Suppressor macrophage (primary cell): ENCODE results near the gene DNAJC10.
A peak's percentile ranks its signal among the peaks of the same experiment; 100 is the strongest.
"Not testable (repeated sequence)": the region's sequence is repeated elsewhere in the genome, so short reads cannot be mapped to it uniquely, and the experiment has no call there.

ENCODE experiments used
- DNase-seq, 4 experiments: peaks; one replicate each; pipeline ENCODE4 v3.0.0-alpha.2; 2020 to 2022
- total RNA-seq, 17 experiments: gene quantifications; one replicate each; lab custom pipeline; 2026; ENCODE audit warnings: mixed read lengths in 6 of 17, inconsistent platforms in 3 of 17; lab: John Stamatoyannopoulos, UW

Gene DNAJC10
- total RNA-seq = 112 to 334 (median 220) reads per million in 17 experiments

DNA sequence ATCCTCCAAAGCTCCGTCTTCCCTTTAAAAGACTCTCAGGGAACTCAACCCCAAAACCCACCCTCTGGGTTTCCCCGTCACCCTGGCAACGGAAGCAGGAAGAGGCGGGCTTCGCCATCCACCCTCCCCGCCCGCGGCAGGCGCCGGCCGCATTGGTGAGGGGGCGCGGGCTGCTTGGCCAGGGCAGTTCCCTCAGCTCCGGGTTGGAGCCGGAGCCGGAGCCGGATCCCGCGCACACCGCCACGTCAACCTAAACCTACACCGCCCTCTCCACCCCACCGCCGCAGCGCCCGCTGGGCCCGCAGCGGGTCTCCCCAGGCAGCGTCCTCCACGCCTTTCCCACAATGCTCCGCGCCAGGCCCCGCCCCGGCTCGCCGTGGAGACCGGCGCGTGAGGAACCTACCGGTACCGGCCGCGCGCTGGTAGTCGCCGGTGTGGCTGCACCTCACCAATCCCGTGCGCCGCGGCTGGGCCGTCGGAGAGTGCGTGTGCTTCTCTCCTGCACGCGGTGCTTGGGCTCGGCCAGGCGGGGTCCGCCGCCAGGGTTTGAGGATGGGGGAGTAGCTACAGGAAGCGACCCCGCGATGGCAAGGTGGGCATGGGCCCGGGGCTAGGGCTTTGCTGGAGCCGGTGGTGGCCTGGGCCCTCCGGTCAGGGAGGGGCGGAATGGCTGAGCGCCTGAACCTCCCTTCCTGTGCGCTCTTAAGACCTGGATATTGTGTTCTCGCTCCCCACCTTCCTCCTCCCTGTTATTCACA is at the start of gene DNAJC10:
Gene DNAJC10, plus strand, starts transcription at position 366 of the 758 bp plus-strand sequence. CDS start 1,830 bp downstream, outside the sequence.
- DNase-seq = peak; percentile 90 to 97 (median 96)

DNA sequence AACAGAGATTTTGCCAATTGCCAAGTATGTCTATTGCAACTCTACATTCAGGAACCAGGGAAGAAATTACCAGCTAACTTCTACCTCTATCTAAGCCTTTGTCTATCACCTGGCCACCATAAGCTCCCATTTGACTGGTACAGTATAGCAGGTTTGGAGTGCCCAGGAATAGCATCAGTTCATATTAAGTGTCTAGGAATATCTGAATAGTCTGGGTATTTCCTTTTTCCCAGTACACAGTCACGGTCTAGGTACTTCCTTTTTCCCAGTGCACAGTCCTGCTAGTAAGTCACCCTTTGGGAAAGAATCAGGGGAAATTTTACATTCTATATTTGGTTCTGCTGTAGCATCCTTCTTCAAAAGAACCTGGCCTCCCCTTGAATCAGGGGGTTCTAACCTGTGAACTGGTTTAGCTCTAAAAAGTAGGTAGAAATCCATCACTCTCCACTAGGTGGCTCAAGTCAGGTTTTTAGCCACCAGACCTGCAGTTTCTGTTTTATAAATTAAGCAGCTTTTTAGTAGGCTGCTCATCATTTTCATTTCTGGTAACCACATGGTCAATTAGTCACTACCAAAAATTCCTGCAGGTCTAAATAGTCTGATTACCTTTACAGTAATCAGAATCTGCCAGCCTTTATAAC is 49.3 kb upstream of the DNAJC10 start:
- DNase-seq = peak; percentile 13 to 57 (median 38)

DNA sequence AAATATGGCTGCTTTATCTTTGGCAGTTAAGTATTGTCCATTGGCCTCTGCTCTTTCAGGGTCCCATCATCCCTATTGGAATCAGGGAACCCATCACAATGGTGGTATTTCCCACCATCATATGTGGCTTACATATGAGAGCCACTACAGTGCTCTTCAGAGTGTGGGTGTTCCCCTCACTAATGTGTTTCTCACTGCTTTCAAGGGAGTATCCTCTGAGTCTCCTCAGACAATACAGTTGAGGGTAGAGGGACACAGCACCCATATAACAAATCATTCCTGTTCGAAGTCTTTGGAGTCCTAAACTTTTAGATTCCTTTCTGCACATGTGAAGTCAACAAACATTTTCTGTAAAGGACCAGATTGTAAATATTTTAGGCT is 48.8 kb upstream of the DNAJC10 start:
- DNase-seq = no peak

DNA sequence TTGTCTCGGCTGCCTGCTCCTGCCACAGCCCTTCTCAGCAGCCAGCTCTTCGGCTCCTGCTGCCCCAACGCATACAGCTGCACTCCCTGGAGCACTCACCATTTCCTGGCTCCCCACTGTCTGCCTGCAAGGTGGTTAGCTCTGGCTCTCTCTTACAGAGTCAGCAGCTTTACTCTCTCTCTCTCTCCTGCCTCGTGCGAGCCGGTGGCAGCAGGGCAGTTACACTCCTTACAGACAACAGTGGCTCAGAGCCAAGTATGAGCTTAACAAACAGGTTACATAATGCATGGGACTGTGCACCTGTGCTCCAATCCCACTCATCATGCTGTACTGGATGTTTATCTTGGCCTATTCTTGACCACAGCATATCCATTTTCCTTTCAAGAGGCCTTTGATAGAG is 47.4 kb upstream of the DNAJC10 start:
- DNase-seq = no peak

DNA sequence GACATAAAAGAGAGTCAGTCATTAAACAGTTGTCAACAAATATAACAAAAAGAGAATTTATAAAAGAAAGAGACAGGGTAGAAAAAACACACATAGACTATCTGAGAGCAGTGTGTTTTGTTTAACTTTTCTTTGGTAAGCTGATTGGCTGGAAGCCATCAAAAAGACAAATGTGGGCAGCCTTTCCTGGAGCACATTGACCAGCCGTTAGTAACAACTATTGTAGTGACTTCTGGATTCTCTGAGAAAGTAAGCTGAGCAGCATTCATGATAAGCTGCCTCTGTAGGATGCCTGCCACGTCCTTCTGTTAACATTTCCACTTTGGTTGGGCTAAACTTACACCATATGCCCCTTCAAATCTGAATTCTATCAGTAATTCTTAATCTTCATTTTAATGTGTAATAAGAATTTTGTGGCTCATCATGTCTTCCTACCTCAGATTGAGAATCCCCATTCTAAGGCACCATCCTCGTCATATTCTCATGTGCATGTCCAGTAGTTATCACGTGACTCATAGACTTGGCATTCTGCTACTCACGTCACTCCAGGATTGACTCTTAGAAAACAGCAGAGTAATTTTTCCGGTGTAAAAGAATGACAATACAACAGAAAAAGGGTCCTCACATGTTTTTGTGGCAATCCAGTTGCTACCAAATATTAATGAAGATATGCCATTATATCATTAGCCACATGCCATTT is 43.4 kb upstream of the DNAJC10 start:
- no peak for DNase-seq

GRCh38 chr2:182680837-182681236 is 35.2 kb upstream of the DNAJC10 start:
- no peak for DNase-seq

DNA sequence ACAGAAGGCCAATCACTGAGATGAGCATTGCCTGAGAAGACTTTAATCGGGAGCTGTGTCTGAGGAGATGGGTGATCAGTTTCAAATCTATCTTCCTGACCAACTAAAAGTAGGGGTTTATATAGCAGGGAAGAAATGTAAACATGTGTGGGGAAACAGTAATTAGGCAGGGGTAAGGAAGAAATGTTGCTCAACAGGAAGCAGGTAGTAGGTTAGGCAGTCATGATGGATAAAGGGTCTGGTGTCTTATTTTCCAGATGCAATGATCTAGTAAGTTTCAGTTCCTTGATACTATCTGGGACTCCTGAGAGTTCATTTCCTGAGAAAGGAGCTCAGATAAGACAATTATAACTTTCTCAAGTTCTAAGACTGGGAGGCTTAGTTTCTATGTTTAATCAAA is 33.8 kb upstream of the DNAJC10 start:
- DNase-seq = peak in 2 of 4 experiments; percentile 2 to 11

- DNase-seq = no peak
Measured at GRCh38 chr2:182685559-182685958, 30.5 kb upstream of the DNAJC10 start.

DNA sequence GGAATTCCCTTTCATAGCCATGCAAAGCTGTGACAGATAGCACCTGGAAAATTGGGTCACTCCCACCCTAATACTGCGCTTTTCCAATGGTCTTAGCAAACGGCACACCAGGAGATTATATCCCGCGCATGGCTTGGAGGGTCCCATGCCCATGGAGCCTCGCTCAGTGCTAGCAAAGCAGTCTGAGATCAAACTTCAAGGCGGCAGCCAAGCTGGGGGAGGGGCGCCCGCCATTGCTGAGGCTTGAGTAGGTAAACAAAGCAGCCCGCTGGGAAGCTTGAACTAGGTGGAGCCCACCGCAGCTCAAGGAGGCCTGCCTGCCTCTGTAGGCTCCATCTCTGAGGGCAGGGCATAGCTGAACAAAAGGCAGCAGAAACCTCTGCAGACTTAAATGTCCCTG is 29.3 kb upstream of the DNAJC10 start:
- not testable (repeated sequence) for DNase-seq

DNA sequence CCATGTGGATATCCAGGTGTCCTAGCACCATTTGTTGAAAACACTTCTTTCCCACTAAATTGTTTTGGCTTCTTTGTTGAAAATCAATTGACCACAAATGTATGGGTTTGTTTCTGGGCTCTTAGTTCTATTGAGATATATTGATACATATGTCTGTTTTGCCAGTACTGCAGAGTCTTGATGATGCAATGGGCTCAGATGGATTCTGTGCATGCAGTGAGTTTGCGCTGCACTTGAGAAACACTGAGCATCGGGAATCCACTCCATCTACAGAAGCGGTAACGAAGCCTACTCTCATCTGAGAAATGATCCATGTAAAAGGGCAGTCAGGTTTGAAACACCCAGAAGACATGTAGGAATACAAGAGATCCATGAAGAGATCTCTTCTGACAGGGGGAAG is 21.9 kb upstream of the DNAJC10 start:
- DNase-seq = no peak

GRCh38 chr2:182695776-182696175 is 20.3 kb upstream of the DNAJC10 start:
- no peak for DNase-seq

DNA sequence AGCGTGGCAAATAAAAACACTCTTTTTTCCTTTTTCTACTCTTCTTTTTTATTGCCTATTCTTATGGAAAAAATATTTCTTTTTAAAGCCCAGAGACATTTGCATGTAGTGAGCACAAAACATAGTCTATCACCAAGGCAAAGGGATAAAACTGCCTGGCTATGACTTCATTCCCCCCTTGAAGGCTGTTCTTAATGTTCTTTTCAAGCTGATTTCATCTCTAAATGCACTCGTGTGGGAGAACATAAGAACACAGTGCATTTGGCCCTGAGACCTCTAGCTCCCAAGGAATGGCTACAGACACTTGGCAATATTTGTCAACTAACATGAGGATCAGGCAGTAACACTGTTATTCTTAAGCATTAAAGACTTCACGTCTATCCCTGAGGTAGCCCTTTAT is 17.4 kb upstream of the DNAJC10 start:
- DNase-seq = no peak

GRCh38 chr2:182705761-182706160 is 10.3 kb upstream of the DNAJC10 start:
- DNase-seq = no peak

DNA sequence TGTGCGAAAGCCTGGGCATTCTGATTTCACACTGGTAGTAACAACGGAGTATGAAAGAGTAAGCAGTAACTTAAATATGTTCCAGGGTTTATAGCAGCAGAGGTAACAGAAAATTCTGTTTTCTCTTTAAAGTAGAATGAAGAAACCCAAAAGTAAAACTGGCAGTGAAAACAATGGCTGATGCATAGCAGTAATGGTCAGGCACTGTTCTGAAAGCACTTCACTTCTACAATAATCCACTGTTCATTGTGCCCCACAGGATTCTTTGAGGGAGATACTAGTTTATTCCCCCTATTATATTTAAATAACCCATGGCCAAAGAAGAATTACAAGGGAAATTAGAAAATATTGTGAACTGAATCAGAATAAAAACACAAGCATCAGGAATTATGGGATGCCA is 9.3 kb upstream of the DNAJC10 start:
- no peak for DNase-seq

GRCh38 chr2:182713601-182714000 is 2.5 kb upstream of the DNAJC10 start:
- DNase-seq = peak; percentile 46 to 91 (median 74)

GRCh38 chr2:182715121-182715891 is 751 bp upstream of the DNAJC10 start:
- peak; percentile 7 to 72 (median 41) for DNase-seq

DNA sequence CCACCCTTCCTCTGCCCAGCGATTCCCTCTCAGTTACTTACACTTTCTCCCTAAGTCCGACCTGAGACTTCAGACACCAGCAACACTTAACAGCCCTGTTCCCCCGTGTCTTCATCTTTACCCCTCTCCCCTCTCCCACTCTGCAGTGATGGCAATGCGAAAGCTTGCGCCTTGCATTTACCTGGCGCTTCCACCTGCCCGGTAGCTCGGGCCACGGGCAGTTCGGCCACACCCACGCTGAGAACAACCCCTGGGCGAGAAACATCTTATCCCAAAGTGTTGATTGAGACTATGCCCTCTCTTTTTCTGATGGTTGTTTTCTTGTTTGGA is 558 bp downstream of the DNAJC10 start:
- peak in 2 of 4 experiments; percentile 5 to 25 for DNase-seq

- DNase-seq = peak in 2 of 4 experiments; percentile 1 to 5
Measured at GRCh38 chr2:182717416-182717815, 1.4 kb downstream of the DNAJC10 start.

DNA sequence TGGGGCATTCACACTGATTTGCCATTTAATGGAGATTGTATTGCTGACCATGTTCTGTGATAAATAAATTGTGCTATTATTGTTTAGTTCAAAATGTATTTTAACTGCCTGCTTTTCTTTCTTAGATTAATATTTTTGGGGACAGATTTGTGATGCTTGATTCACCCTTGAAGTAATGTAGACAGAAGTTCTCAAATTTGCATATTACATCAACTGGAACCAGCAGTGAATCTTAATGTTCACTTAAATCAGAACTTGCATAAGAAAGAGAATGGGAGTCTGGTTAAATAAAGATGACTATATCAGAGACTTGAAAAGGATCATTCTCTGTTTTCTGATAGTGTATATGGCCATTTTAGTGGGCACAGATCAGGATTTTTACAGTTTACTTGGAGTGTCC is 1.8 kb downstream of the DNAJC10 start:
- no peak for DNase-seq

- no peak for DNase-seq
Measured at GRCh38 chr2:182718459-182718858, 2.4 kb downstream of the DNAJC10 start.

- not testable (repeated sequence) for DNase-seq
Measured at GRCh38 chr2:182719116-182719515, 3.1 kb downstream of the DNAJC10 start.

- DNase-seq = no peak
Measured at GRCh38 chr2:182724656-182725055, 8.6 kb downstream of the DNAJC10 start.

DNA sequence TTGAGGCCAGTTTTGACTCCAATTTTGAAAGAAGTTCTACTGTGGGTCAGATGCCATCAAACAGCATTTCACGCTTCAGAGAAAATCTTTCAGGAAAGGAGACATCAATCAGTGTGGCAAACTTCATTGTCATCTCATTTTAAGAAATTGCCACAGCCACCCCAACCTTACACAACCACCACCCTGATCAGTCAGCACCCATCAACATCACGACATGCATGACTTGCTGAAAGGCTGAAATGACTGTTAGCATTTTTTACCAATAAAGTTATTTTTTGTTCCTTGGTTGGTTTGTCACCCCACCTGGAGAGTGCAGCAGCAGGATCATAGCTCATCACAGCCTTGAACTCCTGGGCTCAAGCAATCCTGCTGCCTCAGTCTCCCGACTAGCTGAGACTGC is 10.4 kb downstream of the DNAJC10 start:
- DNase-seq = no peak
